Hematopoietic multipotent progenitor cell (in vitro differentiated cells): ENCODE measurements around the gene KCNG4. TPM values are rescaled to one million over a fixed set of nuclear protein-coding genes. Genes with fewer than 3 reads are reported as not detected.

ENCODE experiments used
- small RNA-seq: library from RNA; depleted of rRNA; stranded (forward); fragments of <200 nt; gene quantifications from one replicate; pipeline ENCODE3, GENCODE V24; 2012
- total RNA-seq: library from RNA; depleted of rRNA; stranded (reverse); fragments of >200 nt; gene quantifications from one replicate; pipeline ENCODE4 v1.2.3, GENCODE V29; 2012

KCNG4 gene
- total RNA-seq, 1 donor = not detected

Small RNA genes within 50 kb of the gene (small RNA-seq; reads per million reads assigned to genes)
- gene RNA5SP433 = not detected

Other genes starting within 250 kb of the KCNG4 start
- gene SLC38A8, start 197.2 kb downstream of the KCNG4 start, total RNA-seq = not detected
- gene MBTPS1, start 123.1 kb downstream of the KCNG4 start, total RNA-seq = 52.8 TPM
- 9.4 TPM for gene HSDL1, start 94.8 kb downstream of the KCNG4 start, total RNA-seq
- gene DNAAF1, start 94.7 kb downstream of the KCNG4 start, total RNA-seq = under 0.01 TPM
- 45.5 TPM for gene TAF1C, start 53.0 kb downstream of the KCNG4 start, total RNA-seq
- gene ADAD2, start 48.9 kb downstream of the KCNG4 start, total RNA-seq = not detected
- gene WFDC1, start 54.9 kb upstream of the KCNG4 start, total RNA-seq = 2.4 TPM
- gene ATP2C2, start 128.5 kb upstream of the KCNG4 start, total RNA-seq = under 0.01 TPM